HEK293 (cell line): ENCODE data around the gene MCTP1.

Source experiments
- CTCF ChIA-PET: fragments of 350-600 bp; formaldehyde crosslinking; extraction: SDS; loops from one replicate; lab custom pipeline; 2021; ENCODE audit warnings: antibody characterized with exemption; lab: Yijun Ruan, JAX
- POLR2A ChIA-PET: fragments of 300-600 bp; formaldehyde crosslinking; extraction: SDS; loops from one replicate; lab custom pipeline; 2020; ENCODE audit warnings: antibody characterized with exemption, inconsistent platforms; lab: Yijun Ruan, JAX
- H3K27ac ChIP-seq: fragments of 200-500 bp; sonication (Bioruptor generic); 2 replicates; pipeline ENCODE4 v1.5.1; 2014; ENCODE audit warnings: low read depth, low read length, control low read depth, inconsistent platforms; ENCODE audit errors: extremely low read depth
- H3K36me3 ChIP-seq, 2 experiments: fragments of 200-500 bp in 1 of 2; sonication (Bioruptor generic) in 1 of 2; 1 replicate in 1 of 2; 2 replicates in 1 of 2; pipeline ENCODE4 v1.5.1; 2014 to 2017; ENCODE audit warnings: inconsistent platforms in 2 of 2, low read length in 2 of 2; ENCODE audit not compliant: control insufficient read depth in 2 of 2, insufficient read depth in 1 of 2
- H3K4me1 ChIP-seq: fragments of 200-500 bp; sonication (Bioruptor generic); 2 replicates; pipeline ENCODE4 v1.5.1; 2014; ENCODE audit warnings: mild to moderate bottlenecking, low read length, inconsistent platforms; ENCODE audit not compliant: control insufficient read depth, insufficient read depth
- H3K4me3 ChIP-seq: 2 replicates; pipeline ENCODE4 v1.5.1; 2011; ENCODE audit warnings: low read depth, mild to moderate bottlenecking, control low read depth, low read length, moderate library complexity
- H3K9me3 ChIP-seq: fragments of 200-500 bp; sonication (Bioruptor generic); 2 replicates; pipeline ENCODE4 v1.5.1; 2014; ENCODE audit warnings: low read depth, low read length, inconsistent platforms; ENCODE audit not compliant: control insufficient read depth, insufficient read depth
- CTCF ChIP-seq: fragments of 450-650 bp; formaldehyde crosslinking; IDR thresholded peaks from 2 replicates; pipeline ENCODE4 v1.5.1; 2016; ENCODE audit warnings: missing biosample characterization, missing genetic modification characterization
- GLI4 ChIP-seq: fragments of 450-650 bp; formaldehyde crosslinking; IDR thresholded peaks from 2 replicates; pipeline ENCODE4 v1.5.1; 2016; ENCODE audit warnings: missing biosample characterization, missing genetic modification characterization
- HOXA7 ChIP-seq: sonication (generic); formaldehyde crosslinking; IDR thresholded peaks from 2 replicates; pipeline ENCODE4 v1.8.1; 2022; ENCODE audit warnings: missing genetic modification reagents, borderline replicate concordance
- KLF9 ChIP-seq: fragments of 450-650 bp; formaldehyde crosslinking; IDR thresholded peaks from 2 replicates; pipeline ENCODE4 v1.5.1; 2016; ENCODE audit warnings: missing biosample characterization, missing genetic modification characterization, low read depth
- OSR2 ChIP-seq: fragments of 450-650 bp; formaldehyde crosslinking; IDR thresholded peaks from 2 replicates; pipeline ENCODE4 v1.5.1; 2016; ENCODE audit warnings: missing biosample characterization, missing genetic modification characterization
- YY2 ChIP-seq: fragments of 450-650 bp; formaldehyde crosslinking; IDR thresholded peaks from 2 replicates; pipeline ENCODE4 v1.5.1; 2016; ENCODE audit warnings: missing biosample characterization, missing genetic modification characterization
- ZBTB11 ChIP-seq: fragments of 450-650 bp; formaldehyde crosslinking; conservative IDR thresholded peaks from 2 replicates; pipeline ENCODE4 v1.5.1; 2016; ENCODE audit warnings: low read depth, missing biosample characterization, missing genetic modification characterization
- ZFP41 ChIP-seq: fragments of 450-650 bp; formaldehyde crosslinking; IDR thresholded peaks from 2 replicates; pipeline ENCODE4 v1.5.1; 2016; ENCODE audit warnings: missing biosample characterization, missing genetic modification characterization, borderline replicate concordance
- ZNF16 ChIP-seq: fragments of 450-650 bp; formaldehyde crosslinking; IDR thresholded peaks from 2 replicates; pipeline ENCODE4 v1.5.1; 2016; ENCODE audit warnings: low read depth, missing biosample characterization, missing genetic modification characterization
- ZNF341 ChIP-seq: fragments of 450-650 bp; formaldehyde crosslinking; IDR thresholded peaks from 2 replicates; pipeline ENCODE4; 2016; ENCODE audit warnings: low read depth, missing biosample characterization, missing genetic modification characterization
- ZNF354C ChIP-seq: fragments of 450-650 bp; formaldehyde crosslinking; IDR thresholded peaks from 2 replicates; pipeline ENCODE4 v1.5.1; 2016; ENCODE audit warnings: missing biosample characterization, missing genetic modification characterization, low read depth, borderline replicate concordance
- ZNF548 ChIP-seq: fragments of 450-650 bp; formaldehyde crosslinking; IDR thresholded peaks from 2 replicates; pipeline ENCODE4 v1.5.1; 2016; ENCODE audit warnings: missing biosample characterization, missing genetic modification characterization
- ZNF561 ChIP-seq: fragments of 450-650 bp; IDR thresholded peaks from 2 replicates; pipeline ENCODE4 v1.5.1; 2018; ENCODE audit warnings: missing biosample characterization, missing genetic modification characterization, borderline replicate concordance
- ZNF621 ChIP-seq: fragments of 450-650 bp; formaldehyde crosslinking; IDR thresholded peaks from 2 replicates; pipeline ENCODE4 v1.5.1; 2017; ENCODE audit warnings: missing biosample characterization, missing genetic modification characterization
- ZNF654 ChIP-seq: fragments of 450-650 bp; formaldehyde crosslinking; IDR thresholded peaks from 2 replicates; pipeline ENCODE4 v1.5.1; 2016; ENCODE audit warnings: low read depth, missing biosample characterization, missing genetic modification characterization
- ZNF677 ChIP-seq: fragments of 450-650 bp; IDR thresholded peaks from 2 replicates; pipeline ENCODE4 v1.5.0; 2018; ENCODE audit warnings: missing biosample characterization, mild to moderate bottlenecking, missing genetic modification characterization, moderate library complexity
- ZNF704 ChIP-seq: fragments of 450-650 bp; formaldehyde crosslinking; IDR thresholded peaks from 2 replicates; pipeline ENCODE4 v1.5.1; 2016; ENCODE audit warnings: missing biosample characterization, missing genetic modification characterization
- ZNF791 ChIP-seq: fragments of 450-650 bp; formaldehyde crosslinking; IDR thresholded peaks from 2 replicates; pipeline ENCODE4 v1.5.1; 2016; ENCODE audit warnings: missing biosample characterization, missing genetic modification characterization
- ZSCAN16 ChIP-seq: fragments of 450-650 bp; formaldehyde crosslinking; IDR thresholded peaks from 2 replicates; pipeline ENCODE4 v1.5.1; 2016; ENCODE audit warnings: missing biosample characterization, missing genetic modification characterization

Gene MCTP1

GRCh38 chr5:94945656-94946055, 339.2 kb downstream of the MCTP1 start:
- Histone ChIP-seq H3K27ac (no peak overlapping the region), H3K4me3 (no peak overlapping the region), H3K36me3 (no peaks in the 10 kb centered on the region), H3K9me3 (no peaks in the 10 kb centered on the region), H3K4me1 (no peaks in the 10 kb centered on the region)
- POLR2A ChIA-PET: no interaction called here
- TF ChIP-seq KLF9 (tag by site-specific recombination): no peak
- no peak for TF ChIP-seq ZNF341 (tag by site-specific recombination)
- TF ChIP-seq ZNF548 (tag by site-specific recombination): no peak
- no peak for TF ChIP-seq ZNF354C (tag by site-specific recombination)
- TF ChIP-seq ZNF561 (tag by site-specific recombination): no peak
- TF ChIP-seq ZNF621 (tag by site-specific recombination): no peak
- TF ChIP-seq ZNF677 (tag by site-specific recombination): no peak
- TF ChIP-seq YY2 (tag by site-specific recombination): no peak
- no peak for TF ChIP-seq GLI4 (tag by site-specific recombination)
- no peak for TF ChIP-seq ZBTB11 (tag by site-specific recombination)
- no peak for TF ChIP-seq ZSCAN16 (tag by site-specific recombination)
- TF ChIP-seq ZNF704: no peak
- TF ChIP-seq HOXA7 (CRISPR knock-in tag): no peak
- TF ChIP-seq OSR2 (tag by site-specific recombination): no peak
- TF ChIP-seq ZNF654: no peak
- TF ChIP-seq ZFP41 (tag by site-specific recombination): no peak
- TF ChIP-seq ZNF791 (tag by site-specific recombination): no peak
- CTCF ChIA-PET: no interaction called here

GRCh38 chr5:94944160-94944559, 340.7 kb downstream of the MCTP1 start:
- no peak for TF ChIP-seq CTCF (tag by site-specific recombination)
- no peak for TF ChIP-seq ZNF16
- CTCF ChIA-PET: interaction anchor here (1.1 kb wide), 1 partner anchor 25 kb away, joined by 3 read pairs; no protein-coding TSS in a partner anchor
- POLR2A ChIA-PET: no interaction called here
- Histone ChIP-seq H3K4me1 (no peaks in the 10 kb centered on the region), H3K27ac (no peak overlapping the region), H3K4me3 (no peak overlapping the region), H3K36me3 (no peaks in the 10 kb centered on the region), H3K9me3 (no peaks in the 10 kb centered on the region)
